Activated CD4-positive, alpha-beta T cell treated with anti-CD3 and anti-CD28 coated beads, Interleukin-2, amount 10 ng/mL, durations not matched to agents 24 days and 14 days (primary cell): ENCODE data around the gene ANXA10. TPM values are rescaled to one million over a fixed set of nuclear protein-coding genes. Genes with fewer than 3 reads are reported as not detected.

Experiments used
- DNase-seq: peaks from one replicate; pipeline ENCODE4 v3.0.0; 2022
- H3K27ac Mint-ChIP-seq: one replicate; pipeline ENCODE4 v1.8.0; 2022; ENCODE audit warnings: mild to moderate bottlenecking, mixed read lengths
- H3K27me3 Mint-ChIP-seq: one replicate; pipeline ENCODE4 v1.8.0; 2022; ENCODE audit warnings: mixed read lengths
- H3K36me3 Mint-ChIP-seq: one replicate; pipeline ENCODE4 v1.8.0; 2022; ENCODE audit warnings: low read depth, mild to moderate bottlenecking, mixed read lengths
- H3K4me1 Mint-ChIP-seq: one replicate; pipeline ENCODE4 v1.8.0; 2021; ENCODE audit warnings: mixed read lengths
- H3K4me3 Mint-ChIP-seq: one replicate; pipeline ENCODE4 v1.8.0; 2022; ENCODE audit warnings: mild to moderate bottlenecking, moderate library complexity, mixed read lengths
- H3K9me3 Mint-ChIP-seq: one replicate; pipeline ENCODE4 v1.8.0; 2021; ENCODE audit warnings: mixed read lengths
- intact Hi-C: fragments of 100-400 bp; cut with micrococcal nuclease; formaldehyde crosslinking; loops from one replicate; pipeline ENCODE4 v1.15.1; 2023
- total RNA-seq: library from RNA; stranded (reverse); gene quantifications from 2 replicates; pipeline ENCODE4 v1.2.3, GENCODE V29; 2022

ANXA10 gene
- total RNA-seq, 1 donor from 2014 or later = not detected

GRCh38 chr4:168154546-168155277 is 62.4 kb downstream of the ANXA10 start:
- intact Hi-C loops = loop anchor here (1.0 kb wide), 1 partner anchor 1133 kb away; no protein-coding TSS in a partner anchor
- Mint-ChIP-seq H3K27ac (no peak overlapping the region), H3K9me3 (no peaks in the 10 kb centered on the region), H3K36me3 (no peaks in the 10 kb centered on the region), H3K27me3 (peaks cover 10% of the 10 kb centered on the region), H3K4me1 (peaks cover 4% of the 10 kb centered on the region), H3K4me3 (no peak overlapping the region)
- no peak for DNase-seq

DNA sequence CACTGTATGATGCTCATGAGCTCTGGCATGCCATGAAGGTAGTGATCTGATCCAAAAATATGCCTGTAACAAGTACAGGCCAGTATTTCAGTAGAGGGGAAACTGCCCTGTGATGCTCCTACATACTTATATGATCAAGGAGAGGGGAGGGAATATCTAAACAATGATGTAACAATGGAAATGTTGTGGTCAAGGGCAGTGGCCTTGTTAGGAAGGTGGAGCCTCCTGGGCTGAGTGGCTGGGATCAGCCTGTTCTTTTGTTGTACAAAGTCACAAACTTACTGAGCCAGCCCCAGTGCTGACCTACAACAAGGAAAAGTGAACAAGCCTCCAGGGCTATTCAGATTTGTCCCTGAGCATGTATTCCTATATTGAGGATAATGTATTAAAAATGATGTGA is 70.3 kb downstream of the ANXA10 start:
- H3K4me3 Mint-ChIP-seq = no peak overlapping the region
- H3K36me3 Mint-ChIP-seq = no peaks in the 10 kb centered on the region
- peaks cover 1% of the 10 kb centered on the region for H3K4me1 Mint-ChIP-seq
- no peak overlapping the region for H3K27ac Mint-ChIP-seq
- intact Hi-C loops = no loop called here
- H3K9me3 Mint-ChIP-seq = peaks cover 7% of the 10 kb centered on the region
- peaks cover 9% of the 10 kb centered on the region for H3K27me3 Mint-ChIP-seq
- no peak for DNase-seq

DNA sequence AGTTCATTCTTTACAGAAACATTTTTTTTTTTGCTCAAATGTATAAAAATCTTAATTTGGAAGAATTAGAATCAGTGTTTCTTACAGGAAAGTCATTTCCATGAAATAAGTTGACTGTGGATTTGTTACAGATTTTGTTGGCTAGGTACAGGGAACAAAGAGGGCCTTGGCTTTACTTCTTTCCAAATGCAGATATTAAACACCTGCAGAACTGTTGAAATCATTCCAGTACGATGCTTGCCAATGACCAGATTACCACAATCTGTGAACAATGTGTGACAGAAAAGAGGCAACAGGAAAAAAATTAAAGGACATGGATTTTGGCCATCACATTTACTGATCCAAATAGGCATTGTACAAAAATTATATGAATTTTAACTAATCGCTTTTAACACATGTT is 70.8 kb downstream of the ANXA10 start:
- no peak for DNase-seq
- no peak overlapping the region for H3K4me3 Mint-ChIP-seq
- H3K27ac Mint-ChIP-seq = no peak overlapping the region
- peaks cover 6% of the 10 kb centered on the region for H3K4me1 Mint-ChIP-seq
- H3K36me3 Mint-ChIP-seq = no peaks in the 10 kb centered on the region
- peaks cover 9% of the 10 kb centered on the region for H3K27me3 Mint-ChIP-seq
- H3K9me3 Mint-ChIP-seq = peaks cover 7% of the 10 kb centered on the region
- intact Hi-C loops = no loop called here

GRCh38 chr4:168164045-168164444 is 71.7 kb downstream of the ANXA10 start:
- intact Hi-C loops = no loop called here
- Mint-ChIP-seq H3K36me3 (no peaks in the 10 kb centered on the region), H3K4me3 (no peak overlapping the region), H3K27me3 (peaks cover 9% of the 10 kb centered on the region), H3K27ac (no peak overlapping the region), H3K4me1 (peaks cover 6% of the 10 kb centered on the region), H3K9me3 (peaks cover 7% of the 10 kb centered on the region)
- no peak for DNase-seq

- Mint-ChIP-seq H3K9me3 (peaks cover 6% of the 10 kb centered on the region), H3K27ac (no peak overlapping the region), H3K4me3 (no peak overlapping the region), H3K4me1 (peaks cover 6% of the 10 kb centered on the region), H3K36me3 (peaks cover 2% of the 10 kb centered on the region), H3K27me3 (peaks cover 9% of the 10 kb centered on the region)
- DNase-seq = no peak
- intact Hi-C loops = no loop called here
Observed at GRCh38 chr4:168164915-168165548, 72.7 kb downstream of the ANXA10 start.

DNA sequence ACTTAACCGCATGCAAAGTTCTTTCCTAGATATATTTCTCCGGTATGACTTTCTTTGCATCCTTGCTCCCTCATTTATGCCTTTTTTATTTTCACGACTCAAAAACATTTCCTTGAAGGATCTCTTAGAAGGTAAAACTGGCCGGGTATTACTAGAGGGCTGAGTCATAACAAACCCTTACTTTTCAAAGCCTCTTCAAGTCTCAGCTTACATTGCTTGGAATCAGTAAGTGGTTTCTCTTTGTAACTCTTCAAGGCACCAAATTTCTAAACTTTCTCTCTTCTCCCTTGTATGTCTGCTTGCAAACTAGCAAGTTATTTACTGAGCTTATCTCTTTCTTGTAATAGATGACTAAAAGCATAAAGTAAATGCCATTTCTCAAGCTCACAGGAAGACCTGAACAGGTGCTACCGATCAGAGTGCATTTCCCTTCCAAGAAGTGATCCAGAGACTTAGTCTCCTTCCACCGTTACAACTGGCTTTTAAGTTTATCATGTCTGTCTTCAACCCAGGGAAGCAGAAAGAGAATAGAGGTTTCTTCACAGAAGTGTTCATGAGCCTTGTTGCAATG is 75.5 kb downstream of the ANXA10 start:
- peaks cover 2% of the 10 kb centered on the region for H3K36me3 Mint-ChIP-seq
- intact Hi-C loops = no loop called here

DNA sequence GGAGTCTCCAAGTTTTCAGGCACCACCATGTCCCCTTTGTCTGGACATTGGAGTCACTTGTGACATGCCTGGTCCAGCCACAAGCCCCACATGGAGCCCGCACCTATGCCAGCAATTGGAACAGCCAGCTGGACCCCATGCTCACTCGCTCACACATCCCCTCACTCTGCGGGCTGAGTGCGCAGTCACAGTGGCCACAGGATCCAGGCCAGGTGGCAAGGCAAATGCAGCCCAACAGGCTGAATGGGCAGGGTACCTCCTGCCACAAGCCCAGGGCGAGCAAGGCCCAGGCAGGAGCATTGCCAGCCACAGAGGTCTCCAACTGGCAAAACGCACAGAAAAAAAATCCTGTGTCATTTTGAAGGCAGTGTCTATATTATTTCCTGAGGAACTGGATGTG is 82.0 kb downstream of the ANXA10 start:
- no peaks in the 10 kb centered on the region for H3K4me1 Mint-ChIP-seq

More for the DNA sequence above, 75.5 kb downstream of the ANXA10 start:
- DNase-seq = no peak
- peaks cover 6% of the 10 kb centered on the region for H3K4me1 Mint-ChIP-seq
- H3K27me3 Mint-ChIP-seq = no peaks in the 10 kb centered on the region
- no peak overlapping the region for H3K4me3 Mint-ChIP-seq
- H3K9me3 Mint-ChIP-seq = no peaks in the 10 kb centered on the region
- H3K27ac Mint-ChIP-seq = no peak overlapping the region

GRCh38 chr4:168177546-168178149 is 85.3 kb downstream of the ANXA10 start:
- Mint-ChIP-seq H3K9me3 (no peaks in the 10 kb centered on the region), H3K36me3 (no peaks in the 10 kb centered on the region), H3K27me3 (no peaks in the 10 kb centered on the region), H3K4me3 (no peak overlapping the region), H3K27ac (no peak overlapping the region), H3K4me1 (no peaks in the 10 kb centered on the region)
- intact Hi-C loops = no loop called here
- DNase-seq = no peak

More for the DNA sequence above, 82.0 kb downstream of the ANXA10 start:
- H3K9me3 Mint-ChIP-seq = no peaks in the 10 kb centered on the region
- no peak overlapping the region for H3K27ac Mint-ChIP-seq
- no peak overlapping the region for H3K4me3 Mint-ChIP-seq
- DNase-seq = no peak
- intact Hi-C loops = no loop called here
- peaks cover 2% of the 10 kb centered on the region for H3K36me3 Mint-ChIP-seq
- no peaks in the 10 kb centered on the region for H3K27me3 Mint-ChIP-seq

GRCh38 chr4:168183717-168184571 is 91.6 kb downstream of the ANXA10 start:
- Mint-ChIP-seq H3K36me3 (peaks cover 2% of the 10 kb centered on the region), H3K9me3 (no peaks in the 10 kb centered on the region), H3K4me3 (no peak overlapping the region), H3K4me1 (peaks cover 5% of the 10 kb centered on the region), H3K27me3 (no peaks in the 10 kb centered on the region), H3K27ac (no peak overlapping the region)
- no peak for DNase-seq
- intact Hi-C loops = loop anchor here (2.0 to 10.0 kb wide), 3 partner anchors 368 to 1301 kb away; no protein-coding TSS in a partner anchor

DNA sequence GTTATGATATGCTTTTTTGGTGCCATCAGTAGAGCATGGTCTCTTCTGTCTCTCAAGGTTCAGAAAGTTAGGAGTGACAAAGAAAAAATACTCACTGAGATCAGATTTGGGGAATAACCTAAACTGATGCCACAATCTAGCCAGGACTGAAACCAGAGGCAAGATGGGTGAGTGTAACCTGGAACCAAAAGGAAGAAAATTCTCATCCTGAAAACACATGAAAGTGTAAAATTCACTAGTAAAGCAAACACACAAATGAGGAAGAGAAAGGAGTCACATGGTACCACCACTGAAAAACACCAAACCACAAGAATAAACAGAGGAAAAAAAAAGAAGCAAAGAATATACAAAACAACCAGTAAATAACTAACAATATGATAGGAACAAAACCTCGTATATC is 96.4 kb downstream of the ANXA10 start:
- DNase-seq = no peak
- H3K4me1 Mint-ChIP-seq = peaks cover 7% of the 10 kb centered on the region
- H3K27me3 Mint-ChIP-seq = peaks cover 5% of the 10 kb centered on the region
- peaks cover 2% of the 10 kb centered on the region for H3K36me3 Mint-ChIP-seq
- H3K4me3 Mint-ChIP-seq = no peak overlapping the region
- no peak overlapping the region for H3K27ac Mint-ChIP-seq
- H3K9me3 Mint-ChIP-seq = no peaks in the 10 kb centered on the region
- intact Hi-C loops = loop anchor here (10.0 kb wide), 1 partner anchor 1296 kb away; no protein-coding TSS in a partner anchor

GRCh38 chr4:168197926-168198325 is 105.6 kb downstream of the ANXA10 start:
- intact Hi-C loops = no loop called here
- DNase-seq = no peak
- H3K27me3 Mint-ChIP-seq = no peaks in the 10 kb centered on the region
- H3K4me3 Mint-ChIP-seq = no peak overlapping the region
- no peaks in the 10 kb centered on the region for H3K36me3 Mint-ChIP-seq
- H3K27ac Mint-ChIP-seq = no peak overlapping the region
- H3K9me3 Mint-ChIP-seq = peaks cover 6% of the 10 kb centered on the region
- H3K4me1 Mint-ChIP-seq = no peaks in the 10 kb centered on the region

GRCh38 chr4:168199260-168199957 is 107.1 kb downstream of the ANXA10 start:
- no peak for DNase-seq
- no peaks in the 10 kb centered on the region for H3K27me3 Mint-ChIP-seq
- H3K4me3 Mint-ChIP-seq = no peak overlapping the region
- H3K27ac Mint-ChIP-seq = no peak overlapping the region
- H3K36me3 Mint-ChIP-seq = no peaks in the 10 kb centered on the region
- intact Hi-C loops = no loop called here
- no peaks in the 10 kb centered on the region for H3K4me1 Mint-ChIP-seq
- peaks cover 12% of the 10 kb centered on the region for H3K9me3 Mint-ChIP-seq

GRCh38 chr4:168200685-168201084 is 108.3 kb downstream of the ANXA10 start:
- intact Hi-C loops = loop anchor here (10.0 kb wide), 1 partner anchor 194 kb away; no protein-coding TSS in a partner anchor
- Mint-ChIP-seq H3K4me1 (no peaks in the 10 kb centered on the region), H3K4me3 (no peak overlapping the region), H3K27ac (no peak overlapping the region), H3K27me3 (no peaks in the 10 kb centered on the region), H3K36me3 (no peaks in the 10 kb centered on the region), H3K9me3 (peaks cover 18% of the 10 kb centered on the region)
- DNase-seq = no peak
